Fibroblast of lung (primary cell): ENCODE measurements around the gene AVPR1B.

Experiments used
- CTCF ChIP-seq, 2 donors: IDR thresholded peaks in 1 of 2; conservative IDR thresholded peaks in 1 of 2; 1 replicate in 1 of 2; 2 replicates in 1 of 2; pipeline ENCODE4 v1.5.1; 2011 to 2012; ENCODE audit warnings: low read length in 2 of 2, control low read depth in 1 of 2, inconsistent platforms in 1 of 2, low read depth in 1 of 2, mild to moderate bottlenecking in 1 of 2
- EZH2 ChIP-seq: IDR thresholded peaks from 2 replicates; pipeline ENCODE4 v1.5.1; 2012; ENCODE audit warnings: low read length, control low read depth, mild to moderate bottlenecking; ENCODE audit errors: missing control alignments

GRCh38 chr1:206079135-206079534 is 38.1 kb downstream of the AVPR1B start:
- no peak for TF ChIP-seq CTCF (conservative IDR thresholded peaks at IDR 0.05 in 1 of 2, IDR thresholded peaks at IDR 0.05 in 1 of 2; ENCODE audit: low read depth in 1 of 2, low read length in 2 of 2)
- no peak for TF ChIP-seq EZH2
